Smooth muscle cell (in vitro differentiated cells): ENCODE measurements around the gene NDUFA9. TPM values are rescaled to one million over a fixed set of nuclear protein-coding genes. Genes with fewer than 3 reads are reported as not detected.

Experiments
- DNase-seq: peaks from one replicate; lab custom pipeline; 2025; ENCODE audit not compliant: unreplicated experiment; lab: John Stamatoyannopoulos, UW
- H2AFZ ChIP-seq: fragments of 200-600 bp; sonication (generic); 2 replicates; pipeline ENCODE4 v1.6.0; 2016; ENCODE audit warnings: antibody characterized with exemption, low read depth, mild to moderate bottlenecking
- H3F3A ChIP-seq: fragments of 200-600 bp; sonication (generic); 2 replicates; pipeline ENCODE4 v1.6.0; 2017; ENCODE audit warnings: antibody characterized with exemption, low read depth
- H3K27ac ChIP-seq: fragments of 200-600 bp; sonication (generic); 2 replicates; pipeline ENCODE4 v1.5.1; 2016; ENCODE audit warnings: low read depth, mild to moderate bottlenecking
- H3K27me3 ChIP-seq: fragments of 200-600 bp; sonication (generic); 2 replicates; pipeline ENCODE4 v1.6.1; 2016; ENCODE audit warnings: low read depth, mild to moderate bottlenecking
- H3K36me3 ChIP-seq: fragments of 200-600 bp; sonication (generic); 2 replicates; pipeline ENCODE4 v1.5.1; 2016; ENCODE audit warnings: low read depth
- H3K4me1 ChIP-seq: fragments of 200-600 bp; sonication (generic); 2 replicates; pipeline ENCODE4 v1.5.1; 2016; ENCODE audit warnings: low read depth
- H3K4me2 ChIP-seq: fragments of 200-600 bp; sonication (generic); 2 replicates; pipeline ENCODE4 v1.6.0; 2016; ENCODE audit warnings: mild to moderate bottlenecking
- H3K4me3 ChIP-seq: fragments of 200-600 bp; sonication (generic); 2 replicates; pipeline ENCODE4 v1.5.1; 2016; ENCODE audit warnings: mild to moderate bottlenecking
- H3K79me2 ChIP-seq: fragments of 200-600 bp; sonication (generic); 2 replicates; pipeline ENCODE4 v1.6.0; 2016; ENCODE audit warnings: low read depth, mild to moderate bottlenecking
- H3K9ac ChIP-seq: fragments of 200-600 bp; sonication (generic); 2 replicates; pipeline ENCODE4 v1.6.0; 2016; ENCODE audit warnings: low read depth
- H3K9me3 ChIP-seq: fragments of 200-600 bp; sonication (generic); replicated peaks from 2 replicates; pipeline ENCODE4 v1.5.1; 2016; ENCODE audit warnings: low read depth
- H4K20me1 ChIP-seq: fragments of 200-600 bp; sonication (generic); 2 replicates; pipeline ENCODE4 v1.6.0; 2016; ENCODE audit warnings: low read depth
- CTCF ChIP-seq: fragments of 200-600 bp; sonication (generic); IDR thresholded peaks from 2 replicates; pipeline ENCODE4 v1.5.1; 2017; ENCODE audit warnings: borderline replicate concordance, mild to moderate bottlenecking, antibody characterized with exemption; ENCODE audit not compliant: insufficient read depth, poor library complexity, severe bottlenecking
- WGBS: methylation state at CpG from one replicate; pipeline ENCODE4 v1.1.7; 2016; ENCODE audit warnings: low lambda C conversion rate; 5-methylcytosine and 5-hydroxymethylcytosine counted together
- polyA plus RNA-seq: library from polyadenylated mRNA; unstranded; fragments of >200 nt; fragmentation: Nextera tagmentation; extraction: Ambion mirVana; gene quantifications from 2 replicates; pipeline ENCODE4 v1.2.1, GENCODE V29; 2016
- total RNA-seq: library from RNA; depleted of rRNA; stranded (reverse); fragments of >200 nt; gene quantifications from 2 replicates; pipeline ENCODE4 v1.2.3, GENCODE V29; 2014

The NDUFA9 gene
- total and polyA plus RNA-seq, 2 experiments from 2014 or later, result 99.9 to 152 TPM

GRCh38 chr12:4615667-4616066 is 33.2 kb upstream of the NDUFA9 start:
- Histone ChIP-seq H3K27me3 (no peaks in the 10 kb centered on the region), H3K27ac (no peak overlapping the region), H3K9me3 (no peaks in the 10 kb centered on the region), H3K36me3 (no peaks in the 10 kb centered on the region), H3F3A (no peaks in the 10 kb centered on the region), H3K4me1 (no peaks in the 10 kb centered on the region), H3K79me2 (no peaks in the 10 kb centered on the region), H4K20me1 (no peaks in the 10 kb centered on the region), H3K4me2 (no peak overlapping the region), H2AFZ (no peak overlapping the region), H3K4me3 (no peak overlapping the region), H3K9ac (no peak overlapping the region)
- no peak for TF ChIP-seq CTCF
- WGBS, result 96% methylated on average over 8 of the region's 9 CpGs
- no peak for DNase-seq

- no peaks in the 10 kb centered on the region for H3K36me3 ChIP-seq
- H3K4me2 ChIP-seq, result no peak overlapping the region
- H3K4me3 ChIP-seq, result no peak overlapping the region
- no peaks in the 10 kb centered on the region for H3F3A ChIP-seq
- WGBS, result 88% methylated on average over 3 of the region's 3 CpGs
- H3K9ac ChIP-seq, result no peak overlapping the region
- no peaks in the 10 kb centered on the region for H4K20me1 ChIP-seq
- no peak for TF ChIP-seq CTCF
- H3K79me2 ChIP-seq, result no peaks in the 10 kb centered on the region
- H3K4me1 ChIP-seq, result no peaks in the 10 kb centered on the region
- no peak for DNase-seq
- no peak overlapping the region for H2AFZ ChIP-seq
- no peaks in the 10 kb centered on the region for H3K9me3 ChIP-seq
- H3K27ac ChIP-seq, result no peak overlapping the region
- peaks cover 16% of the 10 kb centered on the region for H3K27me3 ChIP-seq
Observed at GRCh38 chr12:4621511-4621910, 27.4 kb upstream of the NDUFA9 start.

DNA sequence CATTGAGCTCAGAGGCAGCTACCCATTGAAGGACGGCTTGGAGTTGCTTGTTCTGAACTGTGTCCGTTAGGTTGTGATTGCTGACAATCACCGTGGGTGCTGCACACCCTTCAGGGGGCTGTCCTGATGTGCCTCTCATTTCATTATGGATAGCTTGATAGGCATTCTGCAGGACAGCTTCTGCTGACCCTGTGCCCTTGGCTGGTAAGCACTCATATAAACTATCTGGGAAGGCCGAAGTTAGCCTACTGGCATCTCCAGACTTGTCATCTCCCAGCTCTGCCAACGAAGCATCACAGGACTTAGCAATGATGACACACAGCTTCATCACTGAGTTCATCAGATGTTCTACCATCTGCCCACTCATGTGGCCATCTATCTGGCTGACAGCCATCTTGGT is 22.4 kb upstream of the NDUFA9 start:
- 92% methylated on average over 5 of the region's 5 CpGs for WGBS
- Histone ChIP-seq H3K79me2 (no peaks in the 10 kb centered on the region), H3K9ac (no peak overlapping the region), H3F3A (no peaks in the 10 kb centered on the region), H3K27me3 (peaks cover 37% of the 10 kb centered on the region), H3K36me3 (no peaks in the 10 kb centered on the region), H3K9me3 (no peaks in the 10 kb centered on the region), H3K4me1 (no peaks in the 10 kb centered on the region), H3K27ac (no peak overlapping the region), H3K4me2 (no peak overlapping the region), H3K4me3 (no peak overlapping the region), H2AFZ (no peak overlapping the region), H4K20me1 (no peaks in the 10 kb centered on the region)
- TF ChIP-seq CTCF, result no peak
- DNase-seq, result no peak

GRCh38 chr12:4628406-4628805 is 20.5 kb upstream of the NDUFA9 start:
- Histone ChIP-seq H3K79me2 (no peaks in the 10 kb centered on the region), H3K9me3 (no peaks in the 10 kb centered on the region), H3K4me1 (no peaks in the 10 kb centered on the region), H3F3A (no peaks in the 10 kb centered on the region), H3K4me3 (no peak overlapping the region), H3K27ac (no peak overlapping the region), H3K36me3 (no peaks in the 10 kb centered on the region), H3K4me2 (no peak overlapping the region), H4K20me1 (no peaks in the 10 kb centered on the region), H2AFZ (no peak overlapping the region), H3K9ac (no peak overlapping the region), H3K27me3 (peaks cover 37% of the 10 kb centered on the region)
- WGBS, result 93% methylated on average over 10 of the region's 10 CpGs
- no peak for TF ChIP-seq CTCF
- no peak for DNase-seq
